Stimulated activated CD8-positive, alpha-beta memory T cell treated with anti-CD3 and anti-CD28 coated beads, Interleukin-15, amount 100 ng/mL, for 24 hours (primary cell): ENCODE results near the gene MAPKBP1.
"Not testable (repeated sequence)": the region's sequence is repeated elsewhere in the genome, so short reads cannot be mapped to it uniquely, and the experiment has no call there.

Source experiments
- DNase-seq: peaks from one replicate; pipeline ENCODE4 v3.0.0-alpha.2; 2020; ENCODE audit warnings: low read depth

Gene MAPKBP1

GRCh38 chr15:41827880-41828806 is 53.9 kb downstream of the MAPKBP1 start, which contains the start of gene JMJD7:
TSS of gene JMJD7 (plus strand) at chr15:41828092. CDS start at chr15:41828125, 33 bp downstream.
- DNase-seq, result peak; percentile 95

- no peak for DNase-seq
These were observed 54.5 kb downstream of the MAPKBP1 start for GRCh38 chr15:41828807-41829141.

- no peak for DNase-seq
These were observed 55.8 kb downstream of the MAPKBP1 start for GRCh38 chr15:41829959-41830646.

GRCh38 chr15:41831291-41831690 is 57.0 kb downstream of the MAPKBP1 start:
- not testable (repeated sequence) for DNase-seq

- DNase-seq, result no peak
These were observed 57.9 kb downstream of the MAPKBP1 start for GRCh38 chr15:41832208-41832607.

- no peak for DNase-seq
These were observed 58.6 kb downstream of the MAPKBP1 start for GRCh38 chr15:41832875-41833274.

GRCh38 chr15:41834096-41834495 is 59.8 kb downstream of the MAPKBP1 start:
- DNase-seq, result no peak

GRCh38 chr15:41836073-41836472 is 61.8 kb downstream of the MAPKBP1 start:
- no peak for DNase-seq

- DNase-seq, result no peak
These were observed 62.6 kb downstream of the MAPKBP1 start for GRCh38 chr15:41836713-41837454.

- no peak for DNase-seq
These were observed 64.2 kb downstream of the MAPKBP1 start, which contains the start of gene PLA2G4B for GRCh38 chr15:41838400-41838897. TSS of gene PLA2G4B (plus strand) at chr15:41838847. CDS start at chr15:41838914, 67 bp downstream.

GRCh38 chr15:41839781-41840491 is 65.7 kb downstream of the MAPKBP1 start:
- DNase-seq, result no peak

GRCh38 chr15:41840673-41841072 is 66.4 kb downstream of the MAPKBP1 start:
- no peak for DNase-seq

- no peak for DNase-seq
These were observed 66.8 kb downstream of the MAPKBP1 start for GRCh38 chr15:41841131-41841530.

GRCh38 chr15:41842229-41842628 is 67.9 kb downstream of the MAPKBP1 start:
- DNase-seq, result no peak

GRCh38 chr15:41843571-41843970 is 69.3 kb downstream of the MAPKBP1 start:
- DNase-seq, result no peak

GRCh38 chr15:41844814-41845213 is 70.5 kb downstream of the MAPKBP1 start:
- DNase-seq, result no peak

- no peak for DNase-seq
These were observed 72.9 kb downstream of the MAPKBP1 start for GRCh38 chr15:41847206-41847605.

GRCh38 chr15:41847981-41848380 is 73.7 kb downstream of the MAPKBP1 start:
- DNase-seq, result no peak

- DNase-seq, result no peak
These were observed 74.3 kb downstream of the MAPKBP1 start for GRCh38 chr15:41848631-41849030.

- no peak for DNase-seq
These were observed 74.9 kb downstream of the MAPKBP1 start for GRCh38 chr15:41849204-41849603.

- no peak for DNase-seq
These were observed 75.6 kb downstream of the MAPKBP1 start for GRCh38 chr15:41849861-41850260.
